Testis (tissue), 3 donors: ENCODE measurements around the gene STX17. TPM values are rescaled to one million over a fixed set of nuclear protein-coding genes. Genes with fewer than 3 reads are reported as not detected.

Experiments
- DNase-seq: peaks from one replicate; pipeline ENCODE4 v3.0.0-alpha.2; 2019
- H3K27ac ChIP-seq, 2 donors: fragments of 200-600 bp; sonication (generic); one replicate each; pipeline ENCODE4 v1.5.1; 2019
- H3K27me3 ChIP-seq: fragments of 200-600 bp; sonication (generic); one replicate; pipeline ENCODE4 v1.5.1; 2019
- H3K36me3 ChIP-seq: fragments of 200-600 bp; sonication (generic); one replicate; pipeline ENCODE4 v1.5.1; 2017; ENCODE audit warnings: low read depth; ENCODE audit errors: missing control alignments
- H3K4me1 ChIP-seq: fragments of 200-600 bp; sonication (generic); one replicate; pipeline ENCODE4 v1.5.1; 2019
- H3K4me3 ChIP-seq, 2 donors: fragments of 200-600 bp; sonication (generic); one replicate each; pipeline ENCODE4 v1.5.1; 2017 to 2019
- H3K9me3 ChIP-seq: fragments of 200-600 bp; sonication (generic); one replicate; pipeline ENCODE4 v1.5.1; 2017
- POLR2A ChIP-seq: fragments of 450-650 bp; IDR thresholded peaks from one replicate; pipeline ENCODE4 v1.6.1; 2017; ENCODE audit warnings: antibody characterized with exemption, mild to moderate bottlenecking, moderate library complexity
- WGBS, 2 donors: methylation state at CpG; one replicate each; pipeline ENCODE4 v1.1.5; 2018; 5-methylcytosine and 5-hydroxymethylcytosine counted together
- intact Hi-C: fragments of 100-400 bp; cut with DNase I; formaldehyde crosslinking; loops from one replicate; pipeline ENCODE4 v1.15.1; 2023; ENCODE audit warnings: low total_unique reads
- polyA plus RNA-seq: library from polyadenylated mRNA; stranded (reverse); fragments of 350-450 nt; fragmentation: Illumina TruSeq; extraction: RNeasy Lipid Tissue Mini Kit (QIAGEN cat#74804); gene quantifications from one replicate; pipeline ENCODE4 v1.2.3, GENCODE V29; 2014; ENCODE audit warnings: low read depth, low replicate concordance; ENCODE audit not compliant: insufficient read depth
- total RNA-seq, 2 donors: library from RNA; depleted of rRNA; stranded (reverse); fragments of >200 nt; gene quantifications; one replicate each; pipeline ENCODE4 v1.2.3, GENCODE V29; 2016
- TF ChIP-seq, protein P1 (sequence below), 3 experiments: fragments of 450-650 bp in 2 of 3; fragments of 200-600 bp in 1 of 3; sonication (generic) in 1 of 3; IDR thresholded peaks; one replicate each; pipeline ENCODE4 v1.5.1; 2016 to 2019; ENCODE audit warnings: antibody characterized with exemption in 3 of 3, mild to moderate bottlenecking in 2 of 3, moderate library complexity in 1 of 3

The STX17 gene
- total and polyA plus RNA-seq, 3 donors from 2014 or later: 24.2 to 60.6 (median 38.8) TPM

GRCh38 chr9:99948482-99948881 is 42.0 kb downstream of the STX17 start:
- no peaks in the 10 kb centered on the region for H3K36me3 ChIP-seq
- intact Hi-C loops: no loop called here
- no peak overlapping the region for H3K27ac ChIP-seq
- no peak for DNase-seq
- H3K4me3 ChIP-seq: no peak overlapping the region
- no peaks in the 10 kb centered on the region for H3K27me3 ChIP-seq
- no peak for TF ChIP-seq POLR2A
- TF ChIP-seq, protein P1, sequence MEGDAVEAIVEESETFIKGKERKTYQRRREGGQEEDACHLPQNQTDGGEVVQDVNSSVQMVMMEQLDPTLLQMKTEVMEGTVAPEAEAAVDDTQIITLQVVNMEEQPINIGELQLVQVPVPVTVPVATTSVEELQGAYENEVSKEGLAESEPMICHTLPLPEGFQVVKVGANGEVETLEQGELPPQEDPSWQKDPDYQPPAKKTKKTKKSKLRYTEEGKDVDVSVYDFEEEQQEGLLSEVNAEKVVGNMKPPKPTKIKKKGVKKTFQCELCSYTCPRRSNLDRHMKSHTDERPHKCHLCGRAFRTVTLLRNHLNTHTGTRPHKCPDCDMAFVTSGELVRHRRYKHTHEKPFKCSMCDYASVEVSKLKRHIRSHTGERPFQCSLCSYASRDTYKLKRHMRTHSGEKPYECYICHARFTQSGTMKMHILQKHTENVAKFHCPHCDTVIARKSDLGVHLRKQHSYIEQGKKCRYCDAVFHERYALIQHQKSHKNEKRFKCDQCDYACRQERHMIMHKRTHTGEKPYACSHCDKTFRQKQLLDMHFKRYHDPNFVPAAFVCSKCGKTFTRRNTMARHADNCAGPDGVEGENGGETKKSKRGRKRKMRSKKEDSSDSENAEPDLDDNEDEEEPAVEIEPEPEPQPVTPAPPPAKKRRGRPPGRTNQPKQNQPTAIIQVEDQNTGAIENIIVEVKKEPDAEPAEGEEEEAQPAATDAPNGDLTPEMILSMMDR (IDR thresholded peaks at IDR 0.05): no peak
- no peaks in the 10 kb centered on the region for H3K9me3 ChIP-seq
- no peaks in the 10 kb centered on the region for H3K4me1 ChIP-seq
- WGBS, 2 donors: 79 to 81% methylated on average over 2 of the region's 2 CpGs

- H3K4me3 ChIP-seq: no peak overlapping the region
- H3K4me1 ChIP-seq: no peaks in the 10 kb centered on the region
- no peak for DNase-seq
- H3K27ac ChIP-seq: no peak overlapping the region
- intact Hi-C loops: no loop called here
- H3K27me3 ChIP-seq: no peaks in the 10 kb centered on the region
- H3K9me3 ChIP-seq: no peaks in the 10 kb centered on the region
- TF ChIP-seq, protein P1 (IDR thresholded peaks at IDR 0.05): no peak
- TF ChIP-seq POLR2A: no peak
- H3K36me3 ChIP-seq: no peaks in the 10 kb centered on the region
These were observed 42.4 kb downstream of the STX17 start for GRCh38 chr9:99948896-99949295.

DNA sequence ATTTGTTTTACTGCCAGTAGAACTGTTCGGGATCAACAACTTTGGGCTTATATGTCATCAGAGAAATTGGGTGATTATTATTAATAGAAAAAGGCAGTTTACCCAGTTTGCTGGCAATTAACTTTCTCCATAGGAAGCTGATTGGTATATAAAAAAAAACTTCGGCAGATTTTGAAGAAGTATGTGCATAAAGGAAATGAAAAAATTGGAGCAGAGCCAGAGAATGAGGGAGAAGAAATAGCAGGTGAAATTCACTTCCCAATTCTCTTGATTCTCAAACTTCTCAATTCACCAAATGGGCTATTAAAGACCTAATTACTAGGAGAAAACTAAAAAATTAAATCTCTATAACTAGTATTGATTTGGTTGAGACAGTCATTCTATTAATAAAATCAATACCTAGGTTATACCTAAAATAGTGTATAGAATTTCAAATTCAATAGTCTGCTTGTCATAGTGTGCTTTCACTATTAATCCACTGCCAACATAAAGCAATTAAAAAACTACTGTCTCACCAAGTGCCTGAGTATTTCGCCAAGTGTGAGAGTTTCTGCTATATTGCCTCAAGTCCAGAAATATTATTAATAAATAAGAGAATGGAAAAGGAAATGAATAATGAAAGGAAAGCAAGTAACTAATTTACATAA is 47.5 kb downstream of the STX17 start:
- H3K27me3 ChIP-seq: no peaks in the 10 kb centered on the region
- DNase-seq: no peak
- TF ChIP-seq POLR2A: no peak
- TF ChIP-seq, protein P1 (IDR thresholded peaks at IDR 0.05): no peak
- no peak overlapping the region for H3K4me3 ChIP-seq
- H3K36me3 ChIP-seq: no peaks in the 10 kb centered on the region
- intact Hi-C loops: no loop called here
- no peaks in the 10 kb centered on the region for H3K9me3 ChIP-seq
- WGBS, 2 donors: 85 to 86% methylated on average over 3 of the region's 3 CpGs
- H3K4me1 ChIP-seq: no peaks in the 10 kb centered on the region
- H3K27ac ChIP-seq: no peak overlapping the region

GRCh38 chr9:99954819-99955218 is 48.4 kb downstream of the STX17 start:
- no peak overlapping the region for H3K4me3 ChIP-seq
- H3K36me3 ChIP-seq: no peaks in the 10 kb centered on the region
- H3K4me1 ChIP-seq: no peaks in the 10 kb centered on the region
- H3K27me3 ChIP-seq: no peaks in the 10 kb centered on the region
- TF ChIP-seq, protein P1 (IDR thresholded peaks at IDR 0.05): no peak
- TF ChIP-seq POLR2A: no peak
- no peak overlapping the region for H3K27ac ChIP-seq
- WGBS, 2 donors: 66 to 81% methylated on average over 1 of the region's 1 CpG
- no peaks in the 10 kb centered on the region for H3K9me3 ChIP-seq
- intact Hi-C loops: no loop called here
- DNase-seq: no peak

GRCh38 chr9:99955606-99956005 is 49.2 kb downstream of the STX17 start:
- 62 to 78% methylated on average over 4 of the region's 4 CpGs for WGBS, 2 donors
- Histone ChIP-seq H3K4me1 (no peaks in the 10 kb centered on the region), H3K27ac (no peak overlapping the region), H3K4me3 (no peak overlapping the region), H3K27me3 (no peaks in the 10 kb centered on the region), H3K9me3 (no peaks in the 10 kb centered on the region), H3K36me3 (no peaks in the 10 kb centered on the region)
- intact Hi-C loops: no loop called here
- DNase-seq: no peak
- TF ChIP-seq, protein P1 (IDR thresholded peaks at IDR 0.05): no peak
- TF ChIP-seq POLR2A: no peak
